DLD1 (cell line): ENCODE data around the gene DTHD1.

Experiments used
- in situ Hi-C: cut with HindIII; loops from 2 replicates; pipeline ENCODE4 v1.10.0; 2017; ENCODE audit warnings: low sequenced_read_pairs

The DTHD1 gene

GRCh38 chr4:36312511-36312910, 31.1 kb downstream of the DTHD1 start:
- in situ Hi-C loops: no loop called here

DNA sequence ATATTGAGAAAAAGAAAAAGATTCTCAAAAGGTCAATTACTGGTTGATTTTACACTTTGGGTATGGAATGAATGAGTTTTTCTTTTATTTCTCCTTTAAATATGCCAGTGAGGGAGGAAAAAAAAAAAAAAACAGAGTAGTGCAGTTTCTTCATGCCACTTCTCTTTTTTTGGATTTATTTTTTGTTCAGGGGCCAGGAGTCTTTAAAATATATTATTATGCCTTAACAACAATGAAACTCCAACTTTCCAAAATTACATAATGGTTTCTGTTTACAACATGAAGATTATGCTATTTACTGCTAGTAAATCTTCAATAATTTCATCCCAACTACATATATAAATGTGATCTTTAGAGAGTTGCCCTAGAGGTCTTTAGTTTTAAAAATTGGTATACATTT, 31.9 kb downstream of the DTHD1 start:
- in situ Hi-C loops: no loop called here

GRCh38 chr4:36313703-36314102, 32.3 kb downstream of the DTHD1 start:
- in situ Hi-C loops: no loop called here

GRCh38 chr4:36316607-36317006, 35.2 kb downstream of the DTHD1 start:
- in situ Hi-C loops: no loop called here

DNA sequence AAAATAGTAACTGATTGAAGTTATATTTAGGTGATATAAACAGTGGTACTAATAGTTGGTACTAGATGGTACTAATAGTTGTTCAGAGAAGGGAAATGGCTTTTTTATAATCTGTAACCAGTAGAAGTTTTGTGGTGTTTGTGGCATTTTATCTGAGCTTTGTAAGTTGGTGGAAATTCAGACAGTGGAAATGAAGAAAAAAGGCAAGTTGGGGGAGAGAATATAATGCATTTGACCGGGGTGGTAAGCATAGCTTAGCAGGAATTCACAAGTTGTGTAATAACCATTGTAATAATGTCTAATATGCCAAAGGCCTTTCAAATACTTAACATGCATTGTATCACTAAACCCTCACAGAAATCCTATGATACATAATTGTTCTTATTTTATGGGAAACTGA, 36.3 kb downstream of the DTHD1 start:
- in situ Hi-C loops: no loop called here

- in situ Hi-C loops: no loop called here
These were observed 38.9 kb downstream of the DTHD1 start for GRCh38 chr4:36320117-36320896.

GRCh38 chr4:36321176-36321575, 39.8 kb downstream of the DTHD1 start:
- in situ Hi-C loops: no loop called here

GRCh38 chr4:36322921-36323354, 41.5 kb downstream of the DTHD1 start:
- in situ Hi-C loops: no loop called here

DNA sequence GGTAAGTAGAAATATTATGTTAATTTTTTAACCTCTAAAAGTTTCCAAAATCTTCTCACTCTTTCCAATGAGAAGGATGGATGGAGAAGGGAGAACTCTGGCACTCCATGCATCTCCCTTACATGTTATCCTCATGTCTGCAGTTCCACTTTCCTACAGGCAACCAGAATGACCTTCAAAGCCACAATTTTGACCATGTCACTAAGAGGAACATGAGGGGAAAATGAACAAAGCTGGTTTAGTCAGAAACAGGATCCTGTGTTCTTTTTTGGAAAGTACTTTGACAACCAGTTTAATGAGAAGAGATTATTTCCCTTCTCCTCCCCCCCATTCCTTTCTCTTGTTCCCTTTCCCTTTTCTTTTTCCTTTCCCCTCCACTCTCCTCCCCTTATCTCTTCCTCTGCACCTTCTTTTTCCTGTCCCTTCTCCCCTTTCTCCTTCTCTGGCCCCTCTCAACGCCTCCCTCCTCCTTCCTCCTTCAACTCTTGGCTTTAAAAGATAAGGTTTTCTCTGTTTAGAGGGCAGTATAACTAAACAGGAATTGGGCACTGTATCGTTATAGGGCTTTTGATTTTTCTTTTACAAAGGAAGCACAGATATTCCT, 42.5 kb downstream of the DTHD1 start:
- in situ Hi-C loops: no loop called here

DNA sequence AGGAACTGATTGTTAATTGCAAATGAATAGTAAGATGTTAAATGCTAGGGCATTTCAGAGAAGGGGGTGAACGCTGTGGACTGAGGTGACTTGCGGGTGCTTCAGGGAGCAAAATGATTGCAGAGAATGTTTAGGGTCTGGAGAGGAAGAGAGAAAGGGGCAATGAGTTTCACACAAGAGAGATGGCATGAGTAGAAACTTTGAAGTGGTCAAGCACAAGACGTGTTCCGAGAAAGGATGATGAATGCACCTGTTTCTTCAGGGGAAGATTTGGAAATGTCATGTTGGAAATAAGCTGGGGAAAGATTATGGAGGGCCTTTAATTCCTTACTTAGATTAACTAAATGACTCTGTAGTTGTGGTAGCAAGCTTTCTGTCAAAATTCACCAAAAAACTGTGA, 43.4 kb downstream of the DTHD1 start:
- in situ Hi-C loops: no loop called here

- in situ Hi-C loops: no loop called here
These were observed 44.1 kb downstream of the DTHD1 start for GRCh38 chr4:36325499-36325898.

GRCh38 chr4:36325926-36326325, 44.5 kb downstream of the DTHD1 start:
- in situ Hi-C loops: no loop called here

DNA sequence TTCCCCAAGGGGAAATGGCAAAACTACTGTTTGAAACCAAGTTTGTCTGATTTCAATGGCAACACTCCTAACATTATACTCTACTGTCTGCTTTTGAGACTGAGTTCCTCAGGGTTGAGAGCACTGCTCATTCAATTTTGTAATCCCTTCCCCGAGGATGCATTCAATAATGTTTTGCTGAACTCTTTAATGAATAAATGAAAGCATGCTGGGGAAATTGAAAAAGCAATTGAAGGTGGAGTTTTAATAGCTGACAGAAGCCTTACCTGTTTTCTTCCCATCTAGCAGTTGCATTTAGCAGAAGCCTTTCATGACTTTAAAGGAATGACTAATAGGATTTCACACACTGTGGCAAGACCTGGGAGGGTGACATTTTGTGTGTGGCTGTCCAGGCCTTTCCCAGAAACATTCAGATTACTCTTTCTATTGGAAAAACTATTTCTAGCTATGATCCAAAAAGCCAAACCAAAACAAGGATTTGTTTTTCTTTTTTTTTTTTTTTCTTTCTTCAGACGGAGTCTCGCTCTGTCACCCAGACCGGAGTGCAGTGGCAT, 45.1 kb downstream of the DTHD1 start:
- in situ Hi-C loops: no loop called here

GRCh38 chr4:36327400-36327799, 46.0 kb downstream of the DTHD1 start:
- in situ Hi-C loops: no loop called here

- in situ Hi-C loops: no loop called here
These were observed 46.7 kb downstream of the DTHD1 start for GRCh38 chr4:36328130-36328529.

DNA sequence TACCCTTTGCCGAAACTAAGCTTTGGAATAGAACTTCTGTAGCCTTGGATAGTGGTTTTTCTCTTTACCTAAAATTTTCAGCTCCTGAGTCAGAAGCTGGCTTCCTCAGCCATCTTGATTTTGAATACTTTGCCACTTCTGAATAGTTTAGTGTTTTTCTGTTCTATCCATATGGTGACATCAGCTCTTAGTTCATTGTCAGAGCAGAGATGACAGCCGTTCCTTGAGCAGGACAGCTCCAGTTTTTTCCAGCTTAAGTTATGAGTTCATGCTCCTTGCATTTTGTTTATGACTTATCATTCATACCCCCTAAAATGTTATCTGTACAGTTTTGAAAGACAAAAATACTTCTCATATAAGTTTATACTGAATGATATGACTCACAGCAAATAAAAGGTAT, 47.8 kb downstream of the DTHD1 start:
- in situ Hi-C loops: no loop called here

DNA sequence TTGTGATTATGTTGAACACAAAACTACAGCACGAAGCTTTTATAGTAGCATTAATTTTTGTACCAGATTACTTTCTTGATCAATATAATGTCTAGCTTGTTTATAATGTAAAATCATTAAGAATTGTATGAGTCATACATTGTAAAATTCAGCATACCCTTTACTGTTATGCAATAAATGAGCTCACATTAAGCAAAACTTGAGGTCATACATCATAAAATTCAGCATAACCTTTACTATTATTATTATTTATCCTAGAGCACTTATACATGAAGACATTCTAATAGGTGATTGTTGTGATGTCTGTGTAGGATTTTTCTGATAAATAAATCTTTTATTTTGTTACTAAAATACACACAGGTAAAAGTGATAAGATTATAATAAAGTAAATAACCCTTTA, 49.4 kb downstream of the DTHD1 start:
- in situ Hi-C loops: no loop called here

GRCh38 chr4:36332023-36332781, 50.8 kb downstream of the DTHD1 start:
- in situ Hi-C loops: no loop called here

DNA sequence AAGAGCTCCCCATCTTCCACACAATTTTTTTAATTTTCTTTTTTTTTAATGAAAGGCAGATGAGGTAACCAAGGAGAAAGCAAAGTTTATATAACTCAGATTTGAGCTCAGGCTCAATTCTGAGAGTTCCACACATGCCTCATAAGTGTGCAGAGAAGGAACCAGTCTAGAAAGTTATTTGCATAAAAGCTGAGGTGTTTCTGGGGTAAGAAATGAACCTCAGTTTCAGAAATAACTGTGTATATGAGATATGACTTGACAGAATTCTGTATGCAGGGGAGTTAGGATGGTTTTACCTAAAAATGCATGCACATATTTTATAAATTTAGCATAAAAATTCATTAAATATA, 51.3 kb downstream of the DTHD1 start:
- in situ Hi-C loops: no loop called here

GRCh38 chr4:36333303-36333877, 52.0 kb downstream of the DTHD1 start:
- in situ Hi-C loops: no loop called here

GRCh38 chr4:36337665-36338185, 56.3 kb downstream of the DTHD1 start:
- in situ Hi-C loops: no loop called here
